OCI-M1 (cell line): ENCODE measurements around the gene WASL.
A peak's percentile ranks its signal among the peaks of the same experiment; 100 is the strongest.
"Not testable (repeated sequence)": the region's sequence is repeated elsewhere in the genome, so short reads cannot be mapped to it uniquely, and the experiment has no call there.

Experiments used
- DNase-seq: peaks from one replicate; lab custom pipeline; 2025; lab: John Stamatoyannopoulos, UW

The WASL gene

DNA sequence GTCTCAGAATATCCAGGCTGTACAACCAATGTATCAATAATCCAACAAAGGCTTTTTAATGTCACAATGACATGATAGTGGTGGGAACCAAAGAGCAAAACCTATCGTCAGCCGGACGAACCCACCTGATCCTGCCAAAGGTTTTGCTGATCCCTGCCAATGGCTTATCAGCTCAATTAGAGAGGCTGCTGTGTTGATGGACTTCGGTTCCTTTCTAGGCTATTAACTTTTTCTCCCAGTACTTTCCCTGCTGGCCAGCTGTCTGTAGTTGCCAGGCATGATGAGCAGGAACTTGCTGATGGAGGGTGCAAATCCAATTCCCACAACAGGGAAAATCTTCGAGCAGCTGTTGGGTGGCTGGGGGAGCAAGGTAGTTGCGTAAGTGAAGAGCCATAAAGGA is 90.8 kb downstream of the WASL start:
- DNase-seq, result no peak

DNA sequence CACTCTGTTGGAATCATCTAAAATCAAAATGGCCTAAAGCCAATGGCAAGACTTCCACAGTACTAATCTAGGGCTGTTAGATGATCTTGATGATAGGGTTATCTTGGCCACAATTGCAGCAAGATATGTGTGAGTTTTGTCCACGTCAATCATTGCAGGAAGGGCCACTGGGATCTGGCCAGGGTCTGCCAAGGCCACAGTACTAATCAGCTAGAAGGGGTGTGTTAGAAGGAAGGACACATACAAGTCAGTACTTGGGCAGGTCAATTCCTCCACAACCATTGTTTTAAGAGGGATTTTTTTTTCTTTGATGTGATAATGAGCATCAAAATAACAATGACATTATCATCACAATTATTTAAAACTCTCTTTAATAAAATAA is 91.5 kb downstream of the WASL start:
- no peak for DNase-seq

DNA sequence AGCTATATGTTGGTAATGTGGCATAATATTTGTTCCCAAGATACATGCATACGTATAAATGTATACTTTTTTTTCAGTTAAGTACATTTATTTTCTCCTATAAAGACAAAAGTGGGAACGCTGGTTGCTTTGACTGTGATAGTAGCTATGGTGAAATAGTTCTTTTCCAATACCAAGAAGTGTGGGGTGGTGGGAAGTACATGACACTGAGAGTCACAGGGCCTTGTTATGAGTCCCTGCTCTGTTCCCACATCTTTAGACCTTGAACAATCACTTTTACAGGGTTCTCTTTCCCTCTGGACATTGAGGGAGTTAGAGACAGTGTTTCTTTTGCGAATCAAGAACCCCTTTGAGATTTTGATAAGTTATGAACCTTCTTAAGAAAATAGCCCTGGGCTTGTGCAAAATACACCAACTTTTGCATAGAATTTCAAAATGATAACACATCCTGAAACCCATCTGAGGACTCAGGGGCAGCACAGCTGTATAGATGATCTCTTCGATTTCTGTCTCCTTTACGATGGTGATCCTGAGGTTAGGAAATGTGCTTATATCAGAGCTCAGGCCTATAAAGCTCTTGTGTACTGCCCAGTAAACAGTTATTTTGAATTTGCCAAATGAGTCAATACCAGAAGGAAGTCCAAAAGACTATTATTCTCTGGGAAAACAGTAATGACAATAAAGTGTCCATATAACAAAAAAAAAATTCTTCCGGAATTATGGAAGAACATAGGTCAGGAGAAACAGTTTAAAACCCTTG is 92.1 kb downstream of the WASL start:
- DNase-seq, result no peak

DNA sequence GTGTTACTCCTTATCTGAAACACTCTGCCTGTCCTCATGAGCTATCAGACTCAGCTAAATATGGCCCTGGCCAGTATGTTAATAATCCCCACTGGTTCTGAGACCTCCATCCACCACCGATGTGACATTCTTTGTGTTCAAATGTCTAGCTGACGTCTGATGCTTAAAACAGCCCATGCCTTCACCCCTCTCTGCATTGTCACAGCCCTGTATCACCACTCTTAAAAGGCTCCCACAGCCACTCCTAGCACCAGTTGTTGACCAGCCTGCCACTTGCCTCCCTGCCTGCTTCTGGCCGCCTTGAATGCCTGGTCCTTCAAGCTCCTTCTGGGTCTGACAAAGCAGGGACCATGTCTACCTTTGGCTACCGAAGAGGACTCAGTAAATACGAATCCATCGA is 93.2 kb downstream of the WASL start, which contains the start of gene LMOD2:
Gene LMOD2, plus strand, starts transcription at position 253 of the 400 bp plus-strand sequence. Its CDS starts 98 bp downstream, at position 351.
- no peak for DNase-seq

GRCh38 chr7:123653162-123653561 is 95.6 kb downstream of the WASL start:
- DNase-seq, result no peak

GRCh38 chr7:123652406-123652805 is 96.4 kb downstream of the WASL start:
- DNase-seq, result no peak

GRCh38 chr7:123650595-123650994 is 98.2 kb downstream of the WASL start:
- no peak for DNase-seq

DNA sequence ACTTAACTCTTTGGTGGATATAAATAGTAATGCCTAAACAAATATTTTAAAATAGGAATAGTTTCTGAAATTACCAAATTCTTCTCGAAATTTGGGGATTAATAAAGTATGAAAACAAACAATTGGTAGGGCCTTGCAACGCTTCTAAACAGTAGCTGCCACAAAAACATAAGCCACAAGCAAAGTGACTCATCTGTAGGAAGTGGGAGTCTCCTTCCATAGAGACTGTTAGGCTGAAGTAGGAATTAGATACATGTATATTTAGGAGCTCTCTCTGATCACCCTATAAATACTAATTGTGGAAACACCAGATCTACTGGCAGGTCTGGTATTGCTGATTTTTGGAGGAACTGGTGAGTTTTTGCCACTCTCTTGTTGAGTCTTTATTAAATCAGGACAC is 98.8 kb downstream of the WASL start:
- no peak for DNase-seq

DNA sequence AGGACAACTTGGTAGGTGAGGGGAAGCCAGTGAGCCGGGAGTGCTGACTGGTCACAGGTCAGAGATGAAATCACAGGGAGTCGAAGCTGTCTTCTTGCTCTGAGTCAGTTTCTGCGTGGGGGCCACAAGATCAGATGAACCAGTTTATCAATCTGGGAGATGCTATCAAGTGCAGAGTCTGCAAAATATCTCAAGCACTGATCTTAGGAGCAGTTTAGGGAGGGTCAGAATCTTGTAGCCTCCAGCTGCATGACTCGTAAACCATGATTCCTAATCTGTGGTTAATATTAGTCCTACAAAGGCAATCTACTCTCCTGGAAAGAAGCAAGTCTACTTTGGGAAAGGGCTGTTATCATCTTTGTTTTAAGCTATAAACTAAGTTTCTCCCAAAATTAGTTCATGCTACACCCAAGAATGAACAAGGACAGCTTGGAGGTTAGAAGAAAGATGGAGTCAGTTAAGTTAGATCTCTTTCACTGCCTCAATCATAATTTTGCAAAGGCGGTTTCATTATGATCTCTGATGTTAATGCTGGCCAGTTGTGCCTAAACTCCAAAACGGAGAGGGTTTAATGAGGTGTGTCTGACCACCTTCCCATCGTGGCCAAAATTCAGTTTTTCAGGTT is 101.6 kb downstream of the WASL start:
- DNase-seq, result no peak

- DNase-seq, result no peak
Observed at GRCh38 chr7:123645516-123645915, 103.3 kb downstream of the WASL start.

GRCh38 chr7:123643495-123644441 is 105.0 kb downstream of the WASL start:
- peak; percentile 83 for DNase-seq

DNA sequence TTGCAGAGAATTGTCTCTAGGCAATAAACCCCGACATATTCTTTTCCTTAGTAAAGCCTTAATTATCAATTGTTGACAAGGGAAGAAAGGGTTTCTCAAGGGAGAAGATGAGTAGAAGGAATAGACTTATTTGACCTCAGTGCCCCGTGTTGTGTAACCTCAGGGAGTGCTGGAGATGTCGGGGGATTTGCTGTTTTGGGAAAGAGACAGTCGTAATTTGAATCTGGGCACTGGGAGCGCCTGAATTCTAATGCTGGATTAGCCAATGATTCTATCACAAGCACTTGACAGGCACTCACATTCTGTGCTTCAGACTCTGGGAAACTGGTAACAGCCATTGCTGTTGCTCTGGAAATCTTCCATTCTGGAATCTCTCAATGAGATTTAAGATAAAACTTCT is 106.9 kb downstream of the WASL start:
- DNase-seq, result no peak

DNA sequence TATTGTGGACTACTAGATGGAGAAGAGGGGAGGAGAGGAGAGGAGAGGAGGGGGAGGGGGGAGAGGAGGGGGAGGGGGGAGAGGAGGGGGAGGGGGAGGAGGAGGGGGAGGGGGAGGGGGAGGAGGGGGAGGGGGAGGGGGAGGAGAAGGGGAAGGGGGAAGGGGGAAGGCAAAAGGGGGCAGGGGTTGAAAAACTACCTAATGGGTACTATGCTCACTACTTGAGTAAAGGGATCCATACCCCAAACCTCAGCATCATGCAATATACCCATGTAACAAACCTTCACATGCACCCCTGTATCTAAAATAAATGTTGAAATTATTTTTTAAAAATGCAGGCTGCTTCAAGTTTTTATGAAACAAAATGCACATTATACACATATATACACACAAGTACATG is 108.2 kb downstream of the WASL start:
- DNase-seq, result no peak

DNA sequence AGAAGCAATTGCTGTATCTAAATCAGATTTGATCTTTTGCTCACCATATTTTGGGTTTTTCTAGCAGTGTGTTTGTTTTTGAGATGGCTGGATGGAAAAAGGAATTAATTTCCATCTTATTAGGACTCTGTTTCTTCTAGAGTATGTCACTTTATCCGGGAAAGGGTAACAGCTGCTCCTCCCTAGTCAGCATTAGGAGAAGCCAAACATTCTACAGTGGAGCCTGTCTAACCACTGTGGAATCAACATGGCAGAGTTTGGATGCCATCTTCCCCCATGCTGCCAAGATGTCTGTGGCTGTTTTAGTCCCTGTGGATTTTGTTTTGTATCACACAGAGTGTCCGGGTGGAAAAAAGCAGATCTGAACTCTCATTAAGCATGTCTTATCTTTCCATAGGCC is 109.2 kb downstream of the WASL start:
- no peak for DNase-seq

- no peak for DNase-seq
Observed at GRCh38 chr7:123637878-123638277, 110.9 kb downstream of the WASL start.

DNA sequence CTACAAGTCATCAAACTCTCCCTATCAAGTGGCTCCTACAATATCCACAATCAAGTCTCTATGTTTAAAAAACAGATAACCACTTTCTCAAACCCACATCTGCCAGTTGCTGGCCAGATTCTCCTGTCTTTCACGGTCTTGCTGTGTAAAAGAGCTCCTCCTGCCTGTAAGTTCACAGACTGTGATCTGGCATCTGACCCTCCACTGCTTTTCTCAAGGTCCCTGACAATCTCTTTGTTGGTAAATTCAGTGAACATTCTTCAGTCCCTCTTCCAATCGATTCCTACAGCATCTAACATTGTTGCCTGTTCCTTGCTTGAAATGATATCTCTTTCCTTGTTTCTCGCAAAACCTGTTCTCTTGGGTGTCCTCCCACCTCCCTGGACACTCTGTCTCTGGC is 111.6 kb downstream of the WASL start:
- peak; percentile 24 for DNase-seq

GRCh38 chr7:123635551-123636359 is 113.0 kb downstream of the WASL start:
- peak; percentile 51 for DNase-seq

DNA sequence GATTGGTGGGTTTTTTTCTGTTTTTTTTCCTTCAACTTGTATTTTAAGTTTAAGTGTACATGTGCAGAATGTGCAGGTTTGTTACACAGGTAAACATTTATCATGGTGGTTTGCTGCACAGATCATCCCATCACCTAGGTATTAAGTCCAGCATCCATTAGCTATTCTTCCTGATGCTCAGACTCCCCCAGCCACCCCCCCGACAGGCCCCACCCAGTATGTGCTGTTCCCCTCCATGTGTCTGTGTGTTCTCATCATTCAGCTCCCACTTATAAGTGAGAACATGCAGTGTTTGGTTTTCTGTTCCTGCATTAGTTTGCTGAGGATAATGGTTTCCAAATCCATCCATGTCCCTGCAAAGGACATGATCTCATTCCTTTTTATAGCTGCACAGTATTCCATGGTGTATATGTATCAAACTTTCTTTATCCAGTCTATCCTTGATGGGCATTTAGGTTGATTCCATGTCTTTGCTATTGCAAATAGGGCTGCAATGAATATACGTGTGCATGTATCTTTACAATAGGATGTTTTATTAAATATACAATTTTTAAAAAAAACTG is 114.7 kb downstream of the WASL start:
- DNase-seq, result not testable (repeated sequence)

DNA sequence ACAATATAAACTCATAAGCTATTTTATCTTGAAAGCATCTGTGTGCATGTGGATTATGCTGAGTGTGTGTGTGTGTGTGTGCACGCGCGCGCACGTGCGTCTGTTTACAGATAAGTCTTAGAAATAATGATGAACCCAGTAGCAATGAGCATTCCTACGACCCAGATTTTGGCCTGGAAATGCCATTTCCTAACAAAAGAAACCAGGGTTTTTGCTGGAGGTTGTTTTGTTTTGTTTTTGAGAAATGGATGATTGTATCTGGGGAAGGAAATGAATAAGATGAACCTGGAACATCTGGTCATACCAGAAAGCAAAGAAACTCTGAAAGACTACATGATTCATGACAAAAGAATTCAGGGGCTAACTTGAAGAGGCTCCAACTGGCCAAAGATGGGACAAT is 115.2 kb downstream of the WASL start:
- DNase-seq, result no peak

GRCh38 chr7:123632808-123633207 is 116.0 kb downstream of the WASL start:
- no peak for DNase-seq
